Measurements from ENCODE around the gene PALM2AKAP2.

- TF ChIP-seq CEBPB (IDR thresholded peaks at IDR 0.05) (no peak), FOXM1 (IDR thresholded peaks at IDR 0.05; ENCODE audit: borderline replicate concordance, low read depth) (no peak), REST (IDR thresholded peaks at IDR 0.05; ENCODE audit: low read depth) (no peak), RAD21 (IDR thresholded peaks at IDR 0.05; ENCODE audit: low read depth) (no peak), TEAD4 (IDR thresholded peaks at IDR 0.05) (no peak), TAF1 (IDR thresholded peaks at IDR 0.05; ENCODE audit: low read depth) (no peak), MAX (IDR thresholded peaks at IDR 0.05) (no peak), EGR1 (IDR thresholded peaks at IDR 0.05) (no peak), EP300 (IDR thresholded peaks at IDR 0.05; ENCODE audit: borderline replicate concordance) (no peak), CREB1 (IDR thresholded peaks at IDR 0.05; ENCODE audit: low read depth) (no peak), YY1 (IDR thresholded peaks at IDR 0.05; ENCODE audit: low read depth) (no peak), TCF12 (IDR thresholded peaks at IDR 0.05; ENCODE audit: low read depth) (no peak), NFIC (IDR thresholded peaks at IDR 0.05) (no peak)
Observed at GRCh38 chr9:109812818-109813281, 32.9 kb downstream of the PALM2AKAP2 start.

All from Ishikawa (cell line).